GM18519 (cell line): ENCODE measurements around the gene MCHR1.

ENCODE experiments used
- ATAC-seq: cut with Tn5 transposase; IDR thresholded peaks from one replicate; pipeline ENCODE4 v1.9.1; 2021; ENCODE audit warnings: mild to moderate bottlenecking, moderate library complexity; ENCODE audit not compliant: unreplicated experiment, low FRiP score

MCHR1 gene, protein sequence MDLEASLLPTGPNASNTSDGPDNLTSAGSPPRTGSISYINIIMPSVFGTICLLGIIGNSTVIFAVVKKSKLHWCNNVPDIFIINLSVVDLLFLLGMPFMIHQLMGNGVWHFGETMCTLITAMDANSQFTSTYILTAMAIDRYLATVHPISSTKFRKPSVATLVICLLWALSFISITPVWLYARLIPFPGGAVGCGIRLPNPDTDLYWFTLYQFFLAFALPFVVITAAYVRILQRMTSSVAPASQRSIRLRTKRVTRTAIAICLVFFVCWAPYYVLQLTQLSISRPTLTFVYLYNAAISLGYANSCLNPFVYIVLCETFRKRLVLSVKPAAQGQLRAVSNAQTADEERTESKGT

DNA sequence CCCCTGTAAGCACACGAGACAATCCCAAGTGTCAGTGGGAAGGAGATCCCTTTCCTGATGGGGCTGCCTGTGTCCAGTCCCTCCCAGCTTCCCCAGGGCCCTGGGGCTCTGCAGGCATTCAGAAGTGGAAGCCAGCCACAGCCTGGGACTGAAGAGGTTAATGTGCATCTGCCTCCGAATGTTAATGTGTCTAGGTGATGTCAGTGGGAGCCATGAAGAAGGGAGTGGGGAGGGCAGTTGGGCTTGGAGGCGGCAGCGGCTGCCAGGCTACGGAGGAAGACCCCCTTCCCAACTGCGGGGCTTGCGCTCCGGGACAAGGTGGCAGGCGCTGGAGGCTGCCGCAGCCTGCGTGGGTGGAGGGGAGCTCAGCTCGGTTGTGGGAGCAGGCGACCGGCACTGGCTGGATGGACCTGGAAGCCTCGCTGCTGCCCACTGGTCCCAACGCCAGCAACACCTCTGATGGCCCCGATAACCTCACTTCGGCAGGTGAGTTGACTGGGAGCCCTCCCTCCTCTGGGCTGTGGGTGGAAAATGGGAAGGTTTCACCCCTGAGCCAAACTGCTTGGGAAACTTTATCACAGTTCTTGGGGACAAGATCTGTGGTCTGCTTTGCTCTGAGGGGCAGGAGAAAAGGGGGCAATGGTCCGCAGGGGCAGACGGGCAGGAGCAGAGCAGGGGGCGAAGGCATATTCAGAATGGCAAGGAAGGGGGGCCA, at the start of gene MCHR1:
MCHR1 (plus strand) TSS at position 236 of the 715 bp plus-strand sequence; CDS start at position 405, 169 bp downstream.
- no peak for ATAC-seq

- no peak for ATAC-seq
Observed at GRCh38 chr22:40631925-40632324, 47.4 kb upstream of the MCHR1 start.

GRCh38 chr22:40633036-40633435, 46.2 kb upstream of the MCHR1 start:
- ATAC-seq: no peak

DNA sequence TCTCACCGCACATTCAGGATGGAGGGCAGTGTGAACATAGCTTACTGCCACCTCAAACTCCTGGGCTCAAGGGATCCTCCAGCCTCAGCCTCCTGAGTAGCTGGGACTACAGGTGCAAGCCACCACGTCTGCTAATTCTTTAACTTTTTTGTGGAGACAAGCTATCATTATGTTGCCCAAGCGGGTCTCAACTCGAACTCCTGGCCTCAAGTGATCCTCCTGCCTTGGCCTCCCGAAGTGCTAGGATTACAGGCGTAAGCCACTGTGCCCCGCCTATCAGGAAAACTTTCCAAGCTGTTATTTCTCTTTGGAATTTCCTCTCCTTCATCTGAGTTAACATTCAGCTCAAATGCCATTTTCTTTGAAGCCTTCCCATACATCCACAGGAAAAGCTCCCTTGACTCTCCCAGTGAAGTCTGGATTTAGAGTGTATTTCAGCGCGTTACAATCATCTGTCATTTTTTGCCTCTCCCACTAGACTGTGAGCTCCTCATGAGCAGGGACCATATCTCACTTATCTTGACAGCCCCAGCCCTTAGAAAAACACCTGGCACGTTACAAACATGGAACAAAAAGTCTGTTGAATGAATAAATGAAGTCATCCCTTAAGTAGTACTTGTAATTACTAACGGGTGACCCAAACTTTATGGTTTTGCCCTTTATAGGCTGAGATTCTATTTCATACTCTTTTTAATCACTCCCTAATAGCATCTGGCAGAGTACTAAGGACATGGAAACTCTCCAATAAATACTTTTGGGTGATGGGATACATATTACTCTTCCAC, 45.0 kb upstream of the MCHR1 start:
- ATAC-seq: no peak

DNA sequence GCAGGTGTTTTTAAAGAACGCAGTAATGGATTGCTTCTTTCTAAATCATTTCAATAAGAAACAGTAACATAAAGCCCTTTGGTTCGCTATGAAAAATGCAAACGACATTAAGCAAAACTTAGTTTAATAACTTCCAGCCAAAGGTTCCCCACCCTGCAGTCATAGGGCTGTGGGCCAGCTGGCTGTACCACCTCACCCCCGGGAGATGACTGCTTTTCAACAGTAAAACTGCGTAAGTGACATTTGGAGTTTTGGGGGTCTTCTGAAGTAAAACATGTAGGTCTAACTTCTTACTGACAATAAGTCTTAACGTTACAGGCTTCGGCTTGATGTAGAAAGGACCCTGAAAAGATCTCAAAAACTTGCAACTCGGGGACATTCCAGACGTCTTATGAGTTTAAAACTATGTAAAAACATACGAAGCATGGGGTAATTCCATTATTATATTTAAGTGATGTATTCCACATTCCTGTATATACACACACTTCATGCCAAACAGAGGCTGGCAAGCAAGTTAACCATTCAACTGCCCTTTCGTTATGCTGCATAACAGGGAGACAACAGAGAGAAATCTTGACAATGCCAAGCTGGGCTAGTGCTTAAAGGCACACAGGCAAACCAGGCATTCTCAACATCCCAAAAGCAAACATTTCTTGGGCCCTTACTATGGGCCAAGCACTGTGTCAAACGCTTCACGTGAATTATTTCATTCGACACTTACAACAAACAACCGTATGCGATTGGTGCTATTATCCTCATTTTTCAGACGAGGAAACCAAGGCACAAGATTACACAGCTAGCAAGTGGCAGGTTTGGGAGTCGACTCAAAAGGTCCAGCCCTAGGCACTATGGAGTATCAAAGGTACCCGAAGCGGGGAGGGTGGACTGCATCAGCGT, 44.0 kb upstream of the MCHR1 start:
- no peak for ATAC-seq

DNA sequence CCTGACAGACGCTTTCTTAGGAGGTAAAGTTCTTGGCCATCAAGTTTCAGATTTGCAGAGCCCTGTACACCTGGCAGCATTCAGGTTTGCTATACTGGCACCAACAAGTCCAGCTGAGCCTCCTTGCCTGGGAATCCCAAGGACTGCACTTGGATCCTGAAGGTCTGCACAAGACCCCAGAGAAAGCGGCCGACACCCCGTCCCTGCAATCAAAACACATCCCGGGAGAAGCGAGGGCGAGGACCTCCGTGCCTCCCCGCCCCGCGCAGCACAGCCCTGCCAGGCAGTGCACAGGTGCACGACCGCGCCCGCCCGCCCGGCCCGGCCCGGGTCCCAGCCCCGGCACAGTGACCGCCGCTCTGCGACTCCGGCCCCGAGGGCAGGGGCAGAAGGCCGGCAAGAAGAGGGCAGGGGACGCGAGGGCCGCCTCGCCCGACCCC, 43.3 kb upstream of the MCHR1 start:
- peak; percentile 1 for ATAC-seq

DNA sequence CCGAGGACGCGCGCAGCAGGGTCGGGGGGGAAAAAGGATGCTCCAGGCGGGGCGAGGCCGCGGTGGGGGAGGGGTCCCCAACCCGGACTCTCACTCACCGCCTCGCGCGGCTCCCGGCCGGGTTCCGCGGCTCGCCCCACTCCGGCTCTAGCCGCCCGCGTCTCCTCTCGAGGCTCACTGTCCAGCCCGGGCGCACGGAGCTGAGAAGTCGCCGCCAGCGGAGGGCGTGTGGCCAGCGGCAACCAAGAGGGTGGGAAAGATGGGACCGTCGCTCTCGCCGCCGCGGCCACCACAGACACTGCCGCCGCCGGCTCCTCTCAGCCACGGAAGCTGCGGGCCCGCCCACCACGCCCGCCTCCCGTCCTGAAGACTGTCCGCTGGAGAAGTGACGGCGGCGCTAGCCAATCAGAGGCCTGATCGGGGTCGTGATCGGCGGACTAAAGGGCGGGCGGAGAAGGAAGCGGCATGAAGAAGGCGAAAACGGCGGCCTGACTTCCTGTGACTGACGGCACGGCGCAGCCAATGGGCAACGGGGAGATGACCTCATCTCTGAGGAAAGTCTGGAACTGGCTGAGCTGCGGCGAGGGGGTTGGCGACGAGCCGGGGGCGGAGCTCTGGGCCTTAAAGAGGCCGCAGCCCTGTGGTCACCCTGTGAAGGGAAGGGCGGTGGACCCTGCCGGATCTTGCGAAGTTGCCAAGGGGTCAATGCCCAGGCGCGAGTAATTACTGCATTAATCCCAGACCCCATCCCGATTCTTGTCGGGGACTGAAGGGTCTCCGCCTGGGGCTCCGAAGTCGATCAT, 42.7 kb upstream of the MCHR1 start, which contains the start of gene MRTFA:
MRTFA (minus strand) TSS at position 340 of the 803 bp plus-strand sequence.
- peak; percentile 80 for ATAC-seq

- no peak for ATAC-seq
Observed at GRCh38 chr22:40637183-40638150, 41.8 kb upstream of the MCHR1 start.

DNA sequence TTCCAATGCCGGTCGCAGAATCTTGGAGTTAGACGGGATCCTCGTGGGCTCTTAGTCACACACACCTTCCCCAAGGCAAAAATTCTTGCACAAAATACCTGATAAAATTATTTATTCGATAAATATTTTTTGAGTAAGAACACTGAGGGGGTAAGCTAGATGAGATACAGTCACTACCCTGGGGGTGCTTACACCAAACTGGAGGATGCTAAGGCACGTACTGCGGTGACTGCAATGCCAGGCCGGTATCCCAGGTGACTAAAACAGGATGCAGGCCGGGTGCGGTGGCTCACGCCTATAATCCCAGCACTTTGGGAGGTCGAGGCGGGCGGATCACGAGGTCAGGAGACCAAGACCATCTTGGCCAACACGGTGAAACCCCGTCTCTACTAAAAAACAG, 41.0 kb upstream of the MCHR1 start:
- ATAC-seq: no peak

GRCh38 chr22:40641269-40641668, 38.0 kb upstream of the MCHR1 start:
- ATAC-seq: no peak

- ATAC-seq: no peak
Observed at GRCh38 chr22:40642316-40642715, 37.0 kb upstream of the MCHR1 start.

- ATAC-seq: no peak
Observed at GRCh38 chr22:40645579-40646197, 33.6 kb upstream of the MCHR1 start.

- no peak for ATAC-seq
Observed at GRCh38 chr22:40648386-40648785, 30.9 kb upstream of the MCHR1 start.

- ATAC-seq: no peak
Observed at GRCh38 chr22:40651057-40651456, 28.2 kb upstream of the MCHR1 start.

DNA sequence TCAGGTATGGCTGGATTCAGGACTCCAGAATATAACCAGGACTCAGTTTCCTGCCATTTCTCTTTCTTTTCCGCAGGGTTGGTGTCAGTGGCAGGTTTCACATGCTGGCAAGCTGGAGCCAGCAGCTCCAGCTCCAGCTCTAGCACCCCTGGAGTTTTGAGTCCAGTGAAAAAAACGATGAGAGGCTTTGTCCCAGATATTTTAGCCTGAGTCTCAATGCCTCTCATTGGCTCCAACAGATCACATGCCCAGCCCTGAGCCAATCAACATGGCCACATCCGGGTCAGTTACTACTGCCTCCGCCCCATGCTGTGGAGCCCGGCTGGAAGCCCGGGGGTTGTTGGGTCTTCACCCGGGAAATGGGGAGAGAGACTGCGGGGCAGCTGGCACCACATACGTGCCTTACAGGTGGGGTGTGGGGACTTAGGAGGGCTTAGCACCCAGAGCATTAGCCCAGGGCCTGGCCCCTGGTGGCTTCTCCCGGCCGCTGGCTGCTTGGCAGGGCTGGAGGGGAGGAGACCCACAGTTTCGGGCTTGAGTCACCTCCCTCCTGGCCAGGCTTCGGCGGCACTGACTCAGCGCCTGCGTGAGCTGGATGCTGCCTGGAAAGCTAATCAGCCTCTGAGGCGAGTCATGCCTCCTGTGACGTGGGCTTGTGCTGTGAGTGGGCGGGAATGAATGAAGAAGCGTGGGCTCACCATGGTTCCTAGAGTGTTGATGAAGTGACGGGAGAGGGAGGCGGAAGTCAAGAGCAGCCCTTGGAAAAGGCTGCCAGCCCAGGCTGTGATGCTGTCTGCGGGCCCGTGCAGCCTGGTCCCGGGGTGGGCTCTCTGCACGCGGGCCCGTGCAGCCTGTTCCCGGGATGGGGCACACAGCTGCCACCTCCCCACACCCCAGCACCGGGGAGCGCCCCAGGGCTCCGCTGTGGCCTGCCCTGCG, 27.5 kb upstream of the MCHR1 start:
- no peak for ATAC-seq

GRCh38 chr22:40653361-40653760, 25.9 kb upstream of the MCHR1 start:
- ATAC-seq: no peak
